D721Med (cell line): Measurements from ENCODE around the gene MRPL47.
A peak's percentile ranks its signal among the peaks of the same experiment; 100 is the strongest.
"Not testable (repeated sequence)": the region's sequence is repeated elsewhere in the genome, so short reads cannot be mapped to it uniquely, and the experiment has no call there.

ENCODE experiments used
- DNase-seq: peaks from one replicate; pipeline ENCODE4 v3.0.0; 2011; ENCODE audit warnings: low spot score; ENCODE audit not compliant: insufficient read length
- FAIRE-seq: peaks from 2 replicates; lab custom pipeline; 2011; peaks lifted over from hg19 to GRCh38; lab: Jason Lieb, UNC
- TF ChIP-seq, protein P1 (sequence below): IDR thresholded peaks from 2 replicates; pipeline ENCODE4 v1.5.1; 2012; ENCODE audit warnings: mild to moderate bottlenecking, control low read depth; ENCODE audit not compliant: insufficient read depth; ENCODE audit errors: missing control alignments

The MRPL47 gene

DNA sequence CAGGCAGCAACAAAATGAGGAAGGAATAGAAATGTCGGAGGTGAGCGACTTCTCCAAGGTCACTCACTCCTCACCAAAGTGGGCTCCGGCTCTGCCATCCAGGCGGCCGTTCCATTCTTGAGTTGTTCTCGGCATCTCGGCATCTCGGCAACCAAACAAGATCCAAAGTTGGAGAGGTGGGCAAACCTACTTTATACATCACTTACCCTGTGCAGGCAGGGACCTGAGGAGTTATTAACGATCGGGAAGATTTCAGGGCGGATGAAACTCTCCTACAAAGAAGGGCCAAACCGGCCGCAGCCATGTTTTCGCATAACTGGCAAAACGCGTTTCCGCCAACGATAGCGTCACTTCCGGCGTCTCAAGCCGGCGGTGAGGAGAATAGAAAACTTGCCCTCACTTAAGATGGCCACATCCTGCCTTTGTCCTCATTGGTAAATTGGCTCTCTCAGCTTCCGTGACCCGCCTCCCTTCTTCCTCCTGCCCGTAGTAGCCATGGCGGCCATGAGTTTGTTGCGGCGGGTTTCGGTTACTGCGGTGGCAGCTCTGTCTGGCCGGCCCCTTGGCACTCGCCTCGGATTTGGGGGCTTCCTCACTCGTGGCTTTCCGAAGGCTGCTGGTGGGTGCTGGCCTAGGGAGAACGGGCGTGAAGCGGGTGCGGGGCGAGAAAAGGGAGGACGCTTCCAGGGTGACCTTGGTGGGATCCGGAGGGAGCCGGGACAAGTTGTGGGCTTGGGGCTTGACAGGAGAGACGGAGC is at the start of gene MRPL47, which contains the start of gene NDUFB5:
Gene MRPL47, minus strand, starts transcription at position 318 of the 758 bp plus-strand sequence. Its CDS starts 14 bp downstream, at position 304.
Gene NDUFB5, plus strand, starts transcription at position 474 of the 758 bp plus-strand sequence. Its CDS starts 22 bp downstream, at position 496.
- DNase-seq (peak; percentile 58), FAIRE-seq (peak; percentile 32)
- TF ChIP-seq, protein P1, sequence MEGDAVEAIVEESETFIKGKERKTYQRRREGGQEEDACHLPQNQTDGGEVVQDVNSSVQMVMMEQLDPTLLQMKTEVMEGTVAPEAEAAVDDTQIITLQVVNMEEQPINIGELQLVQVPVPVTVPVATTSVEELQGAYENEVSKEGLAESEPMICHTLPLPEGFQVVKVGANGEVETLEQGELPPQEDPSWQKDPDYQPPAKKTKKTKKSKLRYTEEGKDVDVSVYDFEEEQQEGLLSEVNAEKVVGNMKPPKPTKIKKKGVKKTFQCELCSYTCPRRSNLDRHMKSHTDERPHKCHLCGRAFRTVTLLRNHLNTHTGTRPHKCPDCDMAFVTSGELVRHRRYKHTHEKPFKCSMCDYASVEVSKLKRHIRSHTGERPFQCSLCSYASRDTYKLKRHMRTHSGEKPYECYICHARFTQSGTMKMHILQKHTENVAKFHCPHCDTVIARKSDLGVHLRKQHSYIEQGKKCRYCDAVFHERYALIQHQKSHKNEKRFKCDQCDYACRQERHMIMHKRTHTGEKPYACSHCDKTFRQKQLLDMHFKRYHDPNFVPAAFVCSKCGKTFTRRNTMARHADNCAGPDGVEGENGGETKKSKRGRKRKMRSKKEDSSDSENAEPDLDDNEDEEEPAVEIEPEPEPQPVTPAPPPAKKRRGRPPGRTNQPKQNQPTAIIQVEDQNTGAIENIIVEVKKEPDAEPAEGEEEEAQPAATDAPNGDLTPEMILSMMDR, result no peak

DNA sequence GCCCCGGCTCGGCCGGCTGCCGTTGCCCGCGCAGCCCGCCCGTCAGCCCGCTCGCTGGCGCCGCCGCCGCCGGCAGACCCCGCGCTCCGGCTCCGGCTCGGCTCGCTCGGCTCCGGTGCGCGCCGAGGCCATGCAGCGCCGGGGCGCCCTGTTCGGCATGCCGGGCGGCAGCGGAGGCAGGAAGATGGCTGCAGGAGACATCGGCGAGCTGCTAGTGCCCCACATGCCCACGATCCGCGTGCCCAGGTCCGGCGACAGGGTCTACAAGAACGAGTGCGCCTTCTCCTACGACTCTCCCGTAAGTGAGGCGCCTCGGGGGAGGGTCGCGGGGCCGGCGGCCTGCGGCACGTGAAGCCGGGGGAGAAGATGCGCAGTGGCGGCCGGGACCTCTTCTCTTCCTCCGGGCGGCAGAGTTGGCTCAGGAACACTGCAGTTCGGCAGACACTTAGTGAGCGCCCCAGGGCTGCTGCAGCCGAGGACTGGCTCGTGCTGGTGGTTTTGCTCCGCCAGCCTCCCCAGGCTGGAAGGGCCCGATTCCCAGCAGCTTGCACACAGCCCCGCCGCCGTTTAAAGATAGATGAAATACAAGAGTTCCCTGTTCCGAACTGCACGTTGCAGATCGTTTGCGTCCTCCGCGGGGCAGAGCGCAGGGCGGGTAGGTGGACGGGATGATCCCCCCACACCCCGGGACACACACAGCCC is 48.8 kb upstream of the MRPL47 start:
- no peak for FAIRE-seq
- DNase-seq, result no peak
- TF ChIP-seq, protein P1, result peak; percentile 22

DNA sequence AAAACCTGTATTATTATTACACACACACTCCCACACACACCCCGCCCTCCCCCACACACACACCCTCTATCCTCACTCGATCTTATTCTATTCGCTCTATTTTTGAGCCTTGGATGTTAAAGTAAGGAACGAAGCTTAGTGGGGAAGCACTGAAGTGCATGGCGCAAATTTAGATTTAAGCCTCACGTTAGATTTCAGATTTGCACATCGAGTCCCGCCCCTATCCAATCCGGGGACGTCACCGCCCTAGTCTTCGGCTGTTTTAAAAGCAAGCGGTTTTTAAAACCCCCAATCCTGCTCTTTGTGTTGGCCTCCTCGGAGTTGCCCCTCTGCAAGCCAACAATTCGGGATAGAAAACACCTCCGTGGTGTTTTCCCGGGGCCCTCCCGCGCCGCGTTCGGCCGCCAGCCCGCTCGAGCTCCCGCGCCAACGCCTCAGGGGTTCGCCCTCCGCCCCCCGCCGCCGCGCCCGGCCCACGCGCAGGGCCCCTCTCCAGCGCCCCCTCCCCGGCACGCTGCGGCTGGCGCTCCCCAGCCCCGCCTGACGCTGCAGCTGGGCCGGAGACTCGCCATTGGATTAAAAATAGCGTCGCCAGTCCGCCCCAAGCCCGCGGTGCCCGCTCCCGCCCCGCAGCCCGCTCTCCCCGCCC is 48.1 kb upstream of the MRPL47 start, which contains the start of gene USP13:
Gene USP13, plus strand, starts transcription at position 594 of the 649 bp plus-strand sequence. CDS start 186 bp downstream, outside the sequence.
- FAIRE-seq (no peak), DNase-seq (peak; percentile 50)
- TF ChIP-seq, protein P1, result peak; percentile 4

DNA sequence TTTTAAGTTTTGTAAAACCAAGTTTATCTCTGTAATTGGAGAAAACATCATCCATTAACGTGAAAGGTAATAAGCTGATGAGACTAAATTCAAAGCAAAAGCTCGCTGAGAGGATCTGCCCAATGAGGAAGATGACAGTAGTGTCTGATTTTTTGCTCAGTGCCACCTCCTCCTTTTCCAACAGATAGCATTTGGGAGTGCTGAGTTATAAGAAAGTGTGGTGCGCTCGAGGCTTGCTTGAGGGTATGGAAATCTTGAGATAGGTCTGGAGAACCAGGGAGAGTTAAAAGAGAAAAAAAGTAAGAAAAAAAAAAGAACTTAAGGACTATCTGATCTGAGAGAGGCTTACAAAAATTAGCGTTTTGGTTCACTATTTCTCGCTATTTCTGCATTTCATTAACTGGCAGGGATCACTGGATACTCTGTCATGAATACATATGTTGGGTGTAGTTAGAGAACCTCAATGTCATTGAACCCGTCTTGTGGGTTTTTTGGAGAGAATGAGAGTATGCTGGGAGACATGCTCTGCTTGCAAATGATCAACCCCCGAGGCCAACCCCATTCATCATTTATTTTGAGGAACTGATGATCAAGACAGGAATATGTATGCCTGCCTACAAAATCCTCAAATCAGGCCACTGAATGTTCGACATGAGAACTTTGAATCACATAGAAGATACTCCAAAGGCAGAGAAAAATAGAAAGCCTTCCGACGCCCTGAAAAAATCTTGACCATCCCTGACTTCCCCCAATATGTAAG is 47.4 kb upstream of the MRPL47 start:
- FAIRE-seq (no peak), DNase-seq (no peak)
- TF ChIP-seq, protein P1, result no peak

DNA sequence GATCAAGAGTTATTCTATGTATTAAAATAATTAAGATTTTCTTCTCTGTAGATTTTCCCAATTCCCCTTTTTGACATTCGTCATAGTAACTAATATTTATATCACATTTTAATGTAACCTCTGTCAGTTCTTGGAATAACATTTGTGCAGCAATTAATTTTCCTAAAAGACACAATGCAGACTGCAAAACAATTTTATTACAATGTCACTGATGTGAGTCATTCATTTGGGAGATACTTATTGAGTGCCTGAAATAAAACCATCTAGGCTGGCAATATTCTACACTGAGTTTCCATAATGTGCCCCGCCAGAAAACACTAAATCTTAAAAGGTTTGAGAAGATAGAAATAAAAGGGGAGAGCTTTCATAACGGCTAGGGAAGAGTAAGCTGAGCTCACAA is 41.7 kb upstream of the MRPL47 start:
- FAIRE-seq, result no peak
- TF ChIP-seq, protein P1, result no peak
- DNase-seq, result no peak

DNA sequence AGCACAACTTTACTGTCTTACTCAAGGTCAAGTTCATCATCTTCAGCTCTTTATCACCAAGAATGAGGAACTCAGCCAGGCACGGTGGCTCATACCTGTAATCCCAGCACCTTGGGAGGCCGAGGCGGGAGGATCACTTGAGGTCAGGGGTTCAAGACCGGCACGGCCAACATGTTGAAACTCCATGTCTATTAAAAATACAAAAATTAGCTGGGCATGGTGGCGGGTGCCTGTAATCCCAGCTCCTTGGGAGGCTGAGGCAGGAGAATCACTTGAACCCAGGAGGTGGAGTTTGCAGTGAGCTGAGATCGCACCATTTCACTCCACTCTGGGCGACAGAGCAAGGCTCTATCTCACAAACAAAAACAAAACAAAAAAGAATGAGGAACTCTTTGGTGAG is 39.4 kb upstream of the MRPL47 start:
- not testable (repeated sequence) for DNase-seq, FAIRE-seq

DNA sequence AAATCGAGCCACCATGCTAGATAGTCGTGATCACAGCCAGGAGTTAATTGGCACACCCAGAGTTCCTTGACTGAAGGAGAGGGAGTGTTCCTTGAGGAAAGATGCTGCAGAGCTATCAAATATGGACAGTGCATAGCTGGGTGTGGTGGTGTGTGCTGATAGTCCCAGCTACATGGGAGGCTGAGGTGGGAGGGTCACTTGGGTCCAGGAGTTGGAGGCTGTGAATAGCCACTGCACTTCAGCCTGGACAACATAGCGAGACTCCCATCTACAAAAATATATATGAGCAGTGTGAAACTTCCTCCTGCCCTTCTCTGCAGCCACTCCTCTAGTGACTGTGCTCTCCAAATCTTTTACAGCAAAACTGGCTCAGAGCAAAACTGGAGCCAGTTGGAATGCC is 38.4 kb upstream of the MRPL47 start:
- DNase-seq, result no peak
- TF ChIP-seq, protein P1, result no peak

More for the DNA sequence above, 38.4 kb upstream of the MRPL47 start:
- FAIRE-seq, result no peak
